Left kidney (tissue), 2 donors: ENCODE results near the gene BTNL9. TPM values are rescaled to one million over a fixed set of nuclear protein-coding genes. Genes with fewer than 3 reads are reported as not detected.
"Not testable (repeated sequence)": the region's sequence is repeated elsewhere in the genome, so short reads cannot be mapped to it uniquely, and the experiment has no call there.

Experiments used
- DNase-seq: peaks from one replicate; pipeline ENCODE4 v3.0.0-alpha.2; 2013
- polyA plus RNA-seq: library from polyadenylated mRNA; unstranded; fragments of 120-200 nt; gene quantifications from one replicate; pipeline ENCODE4 v1.2.1, GENCODE V29; 2013; ENCODE audit not compliant: insufficient read length

BTNL9 gene
- polyA plus RNA-seq, 1 donor, result 10.7 TPM

DNA sequence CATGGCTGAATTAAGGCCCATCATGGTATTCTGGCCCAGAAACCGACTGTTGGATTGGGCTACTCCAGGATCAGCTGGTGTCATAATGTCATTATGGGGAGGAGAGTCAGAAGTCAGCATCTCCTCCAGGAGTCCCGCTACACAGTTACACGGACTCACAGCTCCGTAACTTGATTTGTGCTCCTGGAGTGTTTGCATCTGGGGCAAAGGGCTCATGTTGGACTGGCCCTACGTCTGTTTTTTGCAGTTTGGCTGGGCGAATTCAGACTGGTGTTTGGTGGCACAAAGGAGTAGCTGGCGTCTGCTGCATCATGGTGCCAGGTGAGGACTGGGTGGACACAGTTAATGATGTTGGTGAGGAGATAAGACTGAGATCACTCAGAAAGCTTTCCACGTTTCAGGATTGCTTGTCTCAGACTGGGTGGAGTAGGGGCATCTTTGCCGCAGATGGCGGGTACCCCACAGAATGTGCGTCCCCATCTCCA, 59.6 kb downstream of the BTNL9 start:
- DNase-seq, result no peak

DNA sequence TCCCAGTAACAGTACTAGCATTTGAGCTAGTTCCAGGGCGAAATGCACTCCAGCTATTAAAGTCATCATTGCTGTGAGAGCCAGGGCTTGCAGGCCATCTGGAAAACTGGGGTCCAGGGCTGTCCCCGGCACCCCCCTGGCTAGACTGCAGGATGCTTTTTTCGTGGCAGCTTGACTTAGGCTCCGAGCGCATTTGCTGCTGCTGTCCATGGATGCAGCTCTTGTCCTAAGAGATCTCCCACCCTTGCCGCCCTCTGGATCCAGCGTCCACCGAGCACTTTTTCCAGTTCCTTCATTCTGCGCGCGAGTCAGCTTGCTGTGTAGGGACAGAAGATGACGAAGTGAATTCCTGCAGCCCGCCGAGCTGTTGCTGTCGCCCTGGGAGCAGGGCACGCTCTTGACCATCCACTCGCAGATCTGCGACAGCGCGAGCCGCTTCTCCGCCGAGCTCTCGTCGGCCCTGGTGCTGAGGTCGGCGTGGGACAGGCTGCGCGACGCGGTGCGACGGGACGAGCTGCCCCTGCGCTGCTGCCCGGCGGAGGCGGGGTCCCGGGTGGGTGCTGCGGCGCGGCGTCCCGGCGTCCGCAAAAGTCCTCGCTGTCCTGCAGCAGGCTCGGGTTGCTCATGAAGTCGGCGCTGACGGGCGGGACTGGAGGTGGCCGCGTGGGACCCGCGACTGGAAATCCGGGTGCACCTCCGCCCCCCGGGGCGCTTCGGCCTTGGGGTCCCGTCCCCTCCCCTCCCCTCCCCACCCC, 60.2 kb downstream of the BTNL9 start:
- no peak for DNase-seq

DNA sequence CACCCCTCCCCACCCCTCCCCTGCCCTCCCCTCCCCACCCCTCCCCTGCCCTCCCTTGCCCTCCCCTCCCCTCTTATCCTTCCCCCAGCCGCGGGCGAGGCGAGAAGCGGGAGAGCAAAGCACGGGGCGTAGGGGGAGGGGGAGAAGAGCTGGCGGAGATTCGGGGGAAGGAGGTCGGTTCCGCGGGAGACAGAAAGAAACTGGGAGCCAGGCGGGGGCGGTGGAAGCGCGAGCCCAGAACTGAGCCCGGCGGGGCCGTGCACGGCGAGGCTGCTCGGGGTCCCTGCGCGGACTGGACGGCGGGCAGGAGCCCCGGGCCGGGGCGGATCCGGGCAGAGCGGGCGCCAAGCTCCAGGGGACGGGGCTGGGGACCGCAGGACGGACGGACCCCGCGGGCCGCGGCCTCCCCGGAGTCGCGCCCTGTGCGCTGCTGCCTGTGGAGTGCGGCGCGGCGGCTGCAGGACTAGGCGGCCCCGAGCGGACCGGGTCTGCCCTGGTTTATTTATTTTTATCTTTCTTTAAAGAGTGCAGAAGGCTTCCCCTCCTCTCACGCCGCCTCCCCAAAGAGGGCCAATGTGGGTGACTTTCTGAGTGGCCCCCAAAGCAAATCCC, 61.1 kb downstream of the BTNL9 start:
- DNase-seq, result not testable (repeated sequence)

- not testable (repeated sequence) for DNase-seq
Measured at GRCh38 chr5:181101930-181102674, 62.0 kb downstream of the BTNL9 start.

DNA sequence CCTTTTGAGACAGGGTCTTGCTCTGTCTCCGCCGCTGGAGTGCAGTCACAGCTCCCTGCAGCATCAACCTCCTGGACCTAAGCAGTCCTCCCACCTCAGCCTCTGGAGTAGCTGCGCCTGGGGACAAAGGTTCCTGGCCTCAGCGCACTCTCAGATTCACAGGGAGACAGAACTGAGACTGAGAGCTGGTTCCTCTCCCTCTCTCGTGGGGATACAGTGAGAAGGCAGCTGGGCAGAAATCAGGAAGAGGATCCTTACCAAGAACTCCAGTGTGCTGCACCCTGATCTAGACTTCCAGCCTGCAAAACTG, 64.1 kb downstream of the BTNL9 start:
- DNase-seq, result not testable (repeated sequence)

DNA sequence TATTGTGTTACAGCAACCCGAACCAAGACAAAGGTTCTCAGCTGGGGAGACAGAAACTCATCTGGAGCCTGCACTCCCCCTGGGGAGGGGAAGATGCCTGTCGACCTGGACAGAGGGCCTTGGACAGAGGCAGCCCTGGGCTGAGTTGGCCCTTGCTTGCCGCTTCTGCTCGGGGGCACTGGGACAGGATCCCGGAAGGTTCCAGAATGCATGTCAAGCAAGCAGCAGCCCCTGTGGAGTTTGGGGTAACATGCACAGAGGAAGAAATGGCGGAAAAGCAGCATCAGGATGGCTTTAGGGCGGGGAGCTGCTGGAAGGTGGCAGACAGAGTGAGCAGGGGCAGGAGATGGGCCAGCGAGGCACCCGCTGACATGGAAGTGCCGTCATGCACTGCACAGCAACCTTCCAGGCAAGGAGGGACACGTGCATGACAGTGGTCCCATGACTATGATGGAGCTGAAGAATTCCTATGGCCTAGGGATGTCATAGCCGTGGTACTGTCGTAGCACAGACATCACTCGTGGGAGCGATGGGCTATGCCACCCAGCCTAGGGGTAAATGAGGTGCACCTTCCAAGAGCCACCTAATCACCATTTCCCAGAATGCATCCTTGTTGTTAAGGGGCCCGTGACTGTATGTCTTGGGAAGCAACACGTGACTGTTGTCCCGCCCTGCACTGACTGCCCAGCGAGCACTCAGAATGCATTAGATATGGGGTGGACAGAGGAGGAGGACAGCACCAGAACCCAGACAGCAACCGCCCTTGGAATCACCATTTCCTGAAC, 64.7 kb downstream of the BTNL9 start:
- DNase-seq, result not testable (repeated sequence)

DNA sequence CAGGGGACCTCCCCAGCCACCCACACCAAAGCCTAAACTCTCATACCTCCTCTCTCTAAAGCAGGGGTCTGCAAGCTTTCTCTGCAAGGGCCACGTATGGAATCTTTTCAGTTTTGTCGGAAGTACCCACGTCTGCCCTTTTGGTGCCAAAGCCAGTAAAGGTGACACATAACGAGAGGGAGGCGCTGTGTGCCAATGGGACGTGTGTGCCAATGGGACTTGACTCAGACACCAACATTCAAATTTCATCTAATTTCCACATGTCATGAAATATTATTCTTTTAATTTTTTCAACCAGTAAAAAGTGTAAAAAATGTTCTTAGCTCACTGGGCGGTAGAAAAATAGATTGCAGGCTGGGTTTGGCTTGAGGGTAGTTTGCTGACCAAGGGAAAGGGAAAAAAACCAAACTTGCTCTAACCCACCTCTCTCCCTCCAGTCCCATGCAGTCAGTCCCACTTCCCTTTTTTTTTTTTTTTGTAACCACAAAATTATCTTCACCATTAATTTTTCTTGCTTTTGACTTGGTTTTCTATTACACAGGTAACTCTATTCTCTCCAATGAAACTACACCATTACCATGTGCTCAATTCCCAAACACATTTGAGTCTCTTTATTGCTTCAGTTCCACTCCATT, 65.4 kb downstream of the BTNL9 start:
- DNase-seq, result no peak

DNA sequence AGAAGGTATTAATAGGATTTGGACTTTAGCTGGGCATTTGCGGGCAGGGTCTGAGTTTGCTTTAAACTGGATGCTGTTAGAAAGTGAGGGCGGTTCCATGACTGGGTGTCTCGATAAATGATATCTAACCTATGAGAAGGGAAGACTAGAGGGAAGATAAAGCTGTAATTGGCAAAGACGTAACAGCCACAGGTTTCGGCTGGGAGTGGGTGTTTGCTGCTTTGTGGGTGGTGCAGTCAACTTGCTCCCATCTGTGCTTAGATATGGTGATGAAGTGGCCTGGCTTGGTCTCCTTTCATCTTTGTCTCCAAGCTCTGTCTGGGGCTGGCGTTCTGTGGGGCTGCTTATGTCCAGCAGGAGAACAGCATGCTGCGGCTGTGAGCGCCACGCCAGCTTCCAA, 67.6 kb downstream of the BTNL9 start:
- DNase-seq, result no peak

DNA sequence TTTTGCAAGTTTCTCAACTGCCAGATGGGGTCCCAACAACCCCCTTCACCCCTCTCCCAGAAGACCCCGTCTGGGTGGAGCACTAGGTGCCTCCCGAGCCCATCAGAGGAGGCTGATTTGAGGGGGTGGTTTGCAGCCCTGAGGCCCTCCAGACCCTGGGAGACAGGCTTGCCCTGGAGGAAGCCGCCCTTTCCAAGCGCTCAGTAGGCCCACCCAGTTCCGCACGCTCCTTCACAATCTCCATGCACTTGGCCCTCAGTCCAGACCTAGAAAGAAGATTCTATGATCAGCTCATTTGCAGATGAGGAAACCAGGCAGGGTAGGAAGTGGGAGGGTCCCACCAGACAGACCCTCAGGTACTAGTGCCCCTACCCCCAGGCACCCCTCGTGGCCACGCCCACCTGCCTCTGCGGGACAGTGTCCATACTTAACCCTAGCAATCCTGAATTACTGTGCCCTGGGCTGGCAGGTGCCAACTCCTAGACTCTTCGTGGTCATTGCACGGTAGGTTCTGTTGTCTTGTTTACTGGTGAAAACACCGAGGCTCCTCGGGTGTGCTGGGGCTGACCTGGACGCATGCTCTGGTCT, 68.6 kb downstream of the BTNL9 start:
- DNase-seq, result no peak

GRCh38 chr5:181109489-181110013, 69.5 kb downstream of the BTNL9 start:
- no peak for DNase-seq

DNA sequence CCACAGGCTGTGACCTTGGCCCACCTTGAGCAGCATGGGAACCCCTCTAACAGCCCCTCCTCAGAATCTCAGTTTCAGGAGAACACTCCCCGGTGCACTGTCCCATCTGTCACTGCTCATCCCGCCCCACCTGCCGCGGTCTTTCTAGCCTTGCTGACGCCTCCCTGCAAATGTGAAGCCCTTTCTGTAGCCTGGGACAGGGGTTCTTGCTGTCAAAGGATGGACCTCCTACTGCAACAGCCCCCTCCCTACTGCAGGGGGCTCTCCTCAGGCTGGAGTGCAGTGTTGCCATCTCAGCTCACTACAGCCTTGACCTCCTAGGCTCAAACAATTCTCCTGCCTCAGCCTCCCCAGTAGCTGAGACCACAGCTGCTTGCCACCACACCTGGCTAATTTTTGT, 70.9 kb downstream of the BTNL9 start:
- DNase-seq, result no peak

Other genes with a start within 250 kb of the BTNL9 start
- gene MGAT1, start 237.5 kb upstream of the BTNL9 start, polyA plus RNA-seq, result 67.5 TPM
- gene ZFP62, start 179.0 kb upstream of the BTNL9 start, polyA plus RNA-seq, result 74.6 TPM
- 0.65 TPM for gene BTNL8, start 141.1 kb upstream of the BTNL9 start, polyA plus RNA-seq
- not detected for gene BTNL3, start 51.4 kb upstream of the BTNL9 start, polyA plus RNA-seq
- gene OR2V1, start 90.9 kb downstream of the BTNL9 start, polyA plus RNA-seq, result not detected
- gene OR2V2, start 107.3 kb downstream of the BTNL9 start, polyA plus RNA-seq, result 0.03 TPM
- 0.13 TPM for gene TRIM7, start 164.9 kb downstream of the BTNL9 start, polyA plus RNA-seq
- 35.4 TPM for gene TRIM41, start 183.0 kb downstream of the BTNL9 start, polyA plus RNA-seq
- 2,486 TPM for gene RACK1, start 203.6 kb downstream of the BTNL9 start, polyA plus RNA-seq
- 51.0 TPM for gene TRIM52, start 220.9 kb downstream of the BTNL9 start, polyA plus RNA-seq